Putamen (tissue), 1 donor: ENCODE measurements around the gene ABCA5.
"Not testable (repeated sequence)": the region's sequence is repeated elsewhere in the genome, so short reads cannot be mapped to it uniquely, and the experiment has no call there.

Experiments
- DNase-seq: peaks from one replicate; pipeline ENCODE4 v3.0.0-alpha.2; 2016; ENCODE audit warnings: low spot score

ABCA5 gene

DNA sequence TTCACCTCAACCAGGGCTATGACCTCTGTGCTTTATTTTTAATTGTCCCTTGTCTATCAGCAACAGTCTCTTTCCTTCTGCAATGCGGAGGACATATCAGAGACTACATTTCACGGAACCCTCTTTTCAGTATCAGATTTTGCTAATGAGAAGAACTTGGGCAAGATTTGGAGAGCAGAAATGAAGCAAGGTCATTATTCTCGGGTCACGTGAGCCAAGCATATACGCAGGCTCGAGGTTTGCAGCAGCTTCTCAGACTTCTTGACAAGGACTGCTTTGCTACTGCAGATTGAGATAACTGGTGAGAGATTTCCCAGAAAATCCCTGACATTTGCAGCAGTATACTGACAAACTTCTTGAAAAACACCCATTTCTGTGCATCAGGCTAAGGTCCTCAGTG, 128.7 kb downstream of the ABCA5 start:
- no peak for DNase-seq

DNA sequence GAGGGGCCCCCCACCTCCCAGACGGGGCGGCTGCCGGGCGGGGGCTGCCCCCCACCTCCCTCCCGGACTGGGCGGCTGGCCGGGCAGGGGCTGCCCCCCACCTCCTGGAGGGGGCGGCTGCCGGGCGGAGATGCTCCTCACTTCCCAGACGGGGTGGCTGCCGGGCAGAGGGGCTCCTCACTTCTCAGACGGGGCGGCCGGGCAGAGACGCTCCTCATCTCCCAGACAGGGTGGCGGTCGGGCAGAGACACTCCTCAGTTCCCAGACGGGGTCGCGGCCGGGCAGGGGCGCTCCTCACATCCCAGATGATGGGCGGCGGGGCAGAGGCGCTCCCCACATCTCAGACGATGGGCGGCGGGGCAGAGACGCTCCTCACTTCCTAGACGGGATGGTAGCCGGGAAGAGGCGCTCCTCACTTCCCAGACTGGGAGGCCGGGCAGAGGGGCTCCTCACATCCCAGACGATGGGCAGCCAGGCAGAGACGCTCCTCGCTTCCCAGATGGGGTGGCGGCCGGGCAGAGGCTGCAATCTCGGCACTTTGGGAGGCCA, 130.8 kb downstream of the ABCA5 start:
- not testable (repeated sequence) for DNase-seq
